MM.1S (cell line): ENCODE results near the gene CRYBG3.

Experiments
- DNase-seq: peaks from one replicate; pipeline ENCODE4 v3.0.0-alpha.2; 2015
- H2AFZ ChIP-seq: fragments of 300-600 bp; sonication (generic); 2 replicates; pipeline ENCODE4 v1.6.0; 2016; ENCODE audit warnings: antibody characterized with exemption, low read length
- H3F3A ChIP-seq: fragments of 300-600 bp; sonication (generic); 2 replicates; pipeline ENCODE4 v1.6.1; 2016; ENCODE audit warnings: mild to moderate bottlenecking, antibody characterized with exemption, low read length, moderate library complexity, mixed read lengths; ENCODE audit not compliant: insufficient read depth
- H3K27ac ChIP-seq: fragments of 300-600 bp; sonication (generic); 2 replicates; pipeline ENCODE4 v1.5.1; 2016; ENCODE audit warnings: mild to moderate bottlenecking, low read length
- H3K27me3 ChIP-seq: fragments of 300-600 bp; sonication (generic); replicated peaks from 2 replicates; pipeline ENCODE4 v1.6.0; 2016; ENCODE audit warnings: low read length; ENCODE audit not compliant: insufficient read depth
- H3K36me3 ChIP-seq: fragments of 300-600 bp; sonication (generic); replicated peaks from 2 replicates; pipeline ENCODE4 v1.6.1; 2016; ENCODE audit warnings: mild to moderate bottlenecking, low read length, mixed read lengths; ENCODE audit not compliant: insufficient read depth
- H3K4me1 ChIP-seq: fragments of 300-600 bp; sonication (generic); 2 replicates; pipeline ENCODE4 v1.6.1; 2016; ENCODE audit warnings: low read length, mixed read lengths
- H3K4me2 ChIP-seq: fragments of 300-600 bp; sonication (generic); 2 replicates; pipeline ENCODE4 v1.6.0; 2016; ENCODE audit warnings: low read depth, low read length
- H3K4me3 ChIP-seq: fragments of 300-600 bp; sonication (generic); 2 replicates; pipeline ENCODE4 v1.5.1; 2016; ENCODE audit warnings: low read length, mixed read lengths
- H3K79me2 ChIP-seq: fragments of 300-600 bp; sonication (generic); 2 replicates; pipeline ENCODE4 v1.6.1; 2016; ENCODE audit warnings: mixed run types, low read length, mixed read lengths
- H3K9ac ChIP-seq: fragments of 300-600 bp; sonication (generic); 2 replicates; pipeline ENCODE4 v1.6.1; 2016; ENCODE audit warnings: low read length, mixed read lengths
- H3K9me2 ChIP-seq: fragments of 300-600 bp; sonication (generic); replicated peaks from 2 replicates; pipeline ENCODE4 v1.6.1; 2016; ENCODE audit warnings: mild to moderate bottlenecking, low read length, mixed read lengths; ENCODE audit not compliant: insufficient read depth
- H3K9me3 ChIP-seq: fragments of 300-600 bp; sonication (generic); replicated peaks from 2 replicates; pipeline ENCODE4 v1.6.1; 2016; ENCODE audit warnings: mild to moderate bottlenecking, low read length, mixed read lengths; ENCODE audit not compliant: insufficient read depth
- H4K20me1 ChIP-seq: fragments of 300-600 bp; sonication (generic); 2 replicates; pipeline ENCODE4 v1.6.1; 2016; ENCODE audit warnings: mild to moderate bottlenecking, low read length, moderate library complexity, mixed read lengths; ENCODE audit not compliant: insufficient read depth
- EZH2 ChIP-seq: fragments of 300-600 bp; sonication (generic); optimal IDR thresholded peaks from 2 replicates; pipeline ENCODE3; 2017; ENCODE audit warnings: low read depth, mild to moderate bottlenecking, antibody characterized with exemption, low read length, mixed read lengths
- EZH2phosphoT487 ChIP-seq: fragments of 300-600 bp; sonication (generic); IDR thresholded peaks from 2 replicates; pipeline ENCODE4 v1.6.1; 2018; ENCODE audit warnings: antibody characterized with exemption, low read length
- TF ChIP-seq, protein P1 (sequence below): fragments of 300-600 bp; sonication (generic); IDR thresholded peaks from 2 replicates; pipeline ENCODE4 v1.5.1; 2016; ENCODE audit warnings: antibody characterized with exemption, low read length, mixed read lengths

CRYBG3 gene

DNA sequence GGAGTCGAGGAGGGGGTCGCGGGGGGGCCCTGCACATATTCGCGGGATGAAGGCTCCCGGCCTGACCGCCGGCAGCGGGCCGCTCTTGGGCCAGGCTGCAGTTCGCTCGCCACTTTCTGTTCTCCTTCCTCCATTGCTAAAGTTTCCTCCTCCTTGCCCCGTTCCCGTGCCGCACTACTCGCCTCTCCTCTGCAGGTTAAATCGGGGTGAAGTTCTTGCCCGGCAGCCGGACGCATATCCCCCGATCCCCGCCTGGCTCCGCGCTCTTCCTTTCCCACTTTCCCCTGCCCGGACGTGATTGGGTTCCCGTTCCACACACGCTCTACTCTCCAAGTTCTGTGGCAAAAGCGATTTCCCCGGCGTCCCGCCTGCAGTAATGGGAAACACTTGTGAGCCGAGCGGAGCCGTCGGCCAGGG is 556 bp downstream of the CRYBG3 start:
- no peak for DNase-seq
- H3K27me3 ChIP-seq = no peaks in the 10 kb centered on the region
- H3K36me3 ChIP-seq = no peaks in the 10 kb centered on the region
- H3K4me1 ChIP-seq = peaks cover 8% of the 10 kb centered on the region
- H3K9me3 ChIP-seq = no peaks in the 10 kb centered on the region
- peaks cover 17% of the 10 kb centered on the region; the same call in 1 of the 2 replicates for H3K79me2 ChIP-seq
- H3K9me2 ChIP-seq = no peaks in the 10 kb centered on the region
- TF ChIP-seq, protein P1, sequence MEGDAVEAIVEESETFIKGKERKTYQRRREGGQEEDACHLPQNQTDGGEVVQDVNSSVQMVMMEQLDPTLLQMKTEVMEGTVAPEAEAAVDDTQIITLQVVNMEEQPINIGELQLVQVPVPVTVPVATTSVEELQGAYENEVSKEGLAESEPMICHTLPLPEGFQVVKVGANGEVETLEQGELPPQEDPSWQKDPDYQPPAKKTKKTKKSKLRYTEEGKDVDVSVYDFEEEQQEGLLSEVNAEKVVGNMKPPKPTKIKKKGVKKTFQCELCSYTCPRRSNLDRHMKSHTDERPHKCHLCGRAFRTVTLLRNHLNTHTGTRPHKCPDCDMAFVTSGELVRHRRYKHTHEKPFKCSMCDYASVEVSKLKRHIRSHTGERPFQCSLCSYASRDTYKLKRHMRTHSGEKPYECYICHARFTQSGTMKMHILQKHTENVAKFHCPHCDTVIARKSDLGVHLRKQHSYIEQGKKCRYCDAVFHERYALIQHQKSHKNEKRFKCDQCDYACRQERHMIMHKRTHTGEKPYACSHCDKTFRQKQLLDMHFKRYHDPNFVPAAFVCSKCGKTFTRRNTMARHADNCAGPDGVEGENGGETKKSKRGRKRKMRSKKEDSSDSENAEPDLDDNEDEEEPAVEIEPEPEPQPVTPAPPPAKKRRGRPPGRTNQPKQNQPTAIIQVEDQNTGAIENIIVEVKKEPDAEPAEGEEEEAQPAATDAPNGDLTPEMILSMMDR = no peak
- no peak for TF ChIP-seq EZH2
- TF ChIP-seq EZH2phosphoT487 = no peak
- peak overlapping the region; percentile 76 for H3K9ac ChIP-seq
- H3K4me2 ChIP-seq = peak overlapping the region; percentile 88
- H3K27ac ChIP-seq = peak overlapping the region; percentile 30; the same call in 1 of the 2 replicates
- no peaks in the 10 kb centered on the region for H4K20me1 ChIP-seq
- peaks cover 13% of the 10 kb centered on the region for H3F3A ChIP-seq
- H3K4me3 ChIP-seq = peak overlapping the region; percentile 86
- H2AFZ ChIP-seq = peak overlapping the region; percentile 92

DNA sequence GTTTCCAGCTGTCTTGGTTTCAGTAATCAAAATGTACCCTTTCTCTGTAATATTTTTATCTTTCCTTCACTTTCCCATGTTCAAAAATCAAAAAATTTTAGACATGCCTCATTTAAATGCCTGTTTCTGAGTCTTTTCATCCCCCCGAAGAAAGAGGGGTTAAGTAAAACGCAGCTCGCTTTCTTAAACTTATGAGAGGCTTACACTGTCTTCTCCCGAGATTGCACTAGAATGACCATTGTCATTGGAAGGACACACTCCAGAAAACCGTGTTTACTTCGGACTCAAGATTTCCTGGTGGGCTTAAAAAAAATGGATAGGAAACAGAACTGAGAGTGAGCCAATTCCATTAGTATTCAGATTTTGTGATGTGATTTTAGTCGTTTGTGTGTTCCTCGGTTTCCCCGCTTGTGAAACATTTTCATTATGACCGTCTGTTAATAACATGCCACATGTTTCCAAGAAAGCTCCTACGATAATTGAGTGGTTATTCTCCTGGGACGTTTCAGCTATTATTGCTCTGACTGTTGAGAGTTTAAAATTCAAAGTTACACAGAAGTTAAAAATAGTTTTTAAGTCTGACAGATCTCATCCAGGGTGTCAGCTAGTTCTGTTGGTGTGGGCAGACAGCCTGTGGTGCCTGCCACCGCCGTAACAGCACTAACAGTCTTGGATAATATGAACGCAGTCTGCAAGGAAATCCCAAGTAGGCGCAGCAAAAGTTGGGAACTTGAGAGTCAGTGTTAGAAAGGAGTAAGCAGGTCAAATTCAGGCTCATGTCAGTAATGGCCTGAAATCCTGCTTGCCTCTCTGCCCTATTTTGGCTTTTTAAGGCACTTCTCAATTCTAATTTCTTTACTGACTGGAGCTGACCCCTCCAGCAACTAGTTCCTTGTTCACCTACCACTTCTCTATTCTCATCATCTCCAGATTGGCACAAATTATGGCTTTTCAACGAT is 1.5 kb downstream of the CRYBG3 start:
- DNase-seq = no peak
- Histone ChIP-seq H3K9me2 (no peaks in the 10 kb centered on the region), H4K20me1 (no peaks in the 10 kb centered on the region), H3K4me3 (peak overlapping the region; percentile 86), H3K36me3 (no peaks in the 10 kb centered on the region), H3K4me2 (peak overlapping the region; percentile 88), H3K79me2 (peaks cover 20% of the 10 kb centered on the region; the same call in 1 of the 2 replicates), H3K27me3 (no peaks in the 10 kb centered on the region), H3K27ac (no peak overlapping the region), H3F3A (peaks cover 13% of the 10 kb centered on the region), H3K9ac (peak overlapping the region; percentile 76; the same call in 1 of the 2 replicates), H3K9me3 (no peaks in the 10 kb centered on the region), H2AFZ (no peak overlapping the region), H3K4me1 (peaks cover 11% of the 10 kb centered on the region)
- TF ChIP-seq, protein P1 = no peak
- TF ChIP-seq EZH2phosphoT487 = no peak
- TF ChIP-seq EZH2 = no peak

DNA sequence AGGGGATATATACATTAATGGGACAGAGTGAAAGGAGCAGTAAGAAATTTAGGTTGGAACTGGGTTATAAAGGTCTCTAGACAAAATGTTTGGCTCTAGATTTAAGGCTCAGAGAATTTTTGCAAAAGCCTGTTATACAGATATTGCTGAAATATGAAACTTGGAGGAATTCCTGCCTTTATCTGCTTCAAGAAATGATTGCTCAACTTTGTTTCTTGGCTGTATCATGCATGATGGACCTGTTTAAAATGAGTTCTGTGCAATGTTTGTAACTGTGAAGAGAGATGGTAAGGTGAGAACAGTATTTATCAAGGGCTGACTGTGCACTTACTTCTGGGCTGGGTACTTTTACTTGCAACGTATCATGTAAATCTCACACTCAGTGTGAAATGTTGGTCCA is 3.3 kb downstream of the CRYBG3 start:
- no peak overlapping the region for H3K9ac ChIP-seq
- DNase-seq = no peak
- H3K9me2 ChIP-seq = no peaks in the 10 kb centered on the region
- TF ChIP-seq EZH2phosphoT487 = no peak
- TF ChIP-seq, protein P1 = no peak
- no peak for TF ChIP-seq EZH2
- no peak overlapping the region for H3K4me3 ChIP-seq
- no peaks in the 10 kb centered on the region for H4K20me1 ChIP-seq
- H3K4me2 ChIP-seq = no peak overlapping the region
- H3K4me1 ChIP-seq = peaks cover 26% of the 10 kb centered on the region
- peaks cover 22% of the 10 kb centered on the region for H3F3A ChIP-seq
- no peaks in the 10 kb centered on the region for H3K27me3 ChIP-seq
- H3K79me2 ChIP-seq = peaks cover 22% of the 10 kb centered on the region; the same call in 1 of the 2 replicates
- no peaks in the 10 kb centered on the region for H3K9me3 ChIP-seq
- H3K36me3 ChIP-seq = no peaks in the 10 kb centered on the region
- no peak overlapping the region for H2AFZ ChIP-seq
- H3K27ac ChIP-seq = no peak overlapping the region
